ENCODE data around the gene NUP205.
"Not testable (repeated sequence)": the region's sequence is repeated elsewhere in the genome, so short reads cannot be mapped to it uniquely, and the experiment has no call there.

The NUP205 gene

DNA sequence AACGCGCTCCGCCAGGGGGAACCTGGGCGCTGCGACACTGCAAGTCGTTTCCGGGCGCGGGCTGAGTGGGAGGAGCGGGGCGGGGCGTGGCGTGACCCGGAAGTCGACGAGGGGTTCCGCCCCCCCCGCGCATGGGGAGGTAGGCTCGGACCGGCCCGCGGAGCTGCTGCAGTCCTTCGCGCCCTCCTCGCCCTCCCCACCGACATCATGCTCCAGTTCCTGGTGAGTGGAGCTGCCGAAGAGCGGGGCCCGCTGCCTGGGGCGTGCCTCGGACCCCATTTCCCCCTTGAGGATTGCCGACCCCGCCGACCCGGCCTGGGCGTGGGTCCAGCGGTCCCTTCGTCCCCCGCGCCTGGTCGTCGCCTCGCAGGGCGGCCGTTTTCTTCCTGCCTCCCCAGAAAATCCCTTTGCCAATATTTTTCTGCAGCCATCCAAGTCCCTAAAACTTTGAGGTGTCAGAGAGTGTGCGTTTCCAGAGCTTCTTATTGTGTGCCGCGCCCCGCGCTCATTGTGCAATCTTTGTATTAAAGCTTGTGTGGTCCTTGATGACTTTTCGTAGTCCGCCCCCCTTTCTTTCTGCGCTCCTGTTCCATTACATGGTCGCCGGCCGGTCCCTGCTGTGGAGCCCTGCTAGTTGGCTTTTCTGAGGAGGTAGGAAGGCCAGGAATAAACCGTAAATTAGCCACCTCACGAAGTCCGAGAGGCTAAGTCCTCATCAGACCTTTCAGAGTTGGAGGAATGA lies 104.8 kb downstream of the NUP205 start, which contains the start of gene STMP1:
Gene STMP1 (plus strand): TSS at position 142 of the 742 bp plus-strand sequence.
- H3K4me3 ChIP-seq (ENCODE audit: low read length), result peak within 1 kb of the TSS; percentile 100
- H3K36me3 ChIP-seq (ENCODE audit: control insufficient read depth, insufficient read depth, low read length), result no peaks in the 10 kb centered on the region
- no peaks in the 10 kb centered on the region for H3K4me1 ChIP-seq (ENCODE audit: control insufficient read depth, insufficient read depth, low read length)
- H3K9ac ChIP-seq (ENCODE audit: low read length), result peak within 1 kb of the TSS; percentile 96
- no peaks in the 10 kb centered on the region for H3K27me3 ChIP-seq (ENCODE audit: control insufficient read depth, insufficient read depth, low read length)
- H3K9me3 ChIP-seq (ENCODE audit: control insufficient read depth, low read length), result no peaks in the 10 kb centered on the region

DNA sequence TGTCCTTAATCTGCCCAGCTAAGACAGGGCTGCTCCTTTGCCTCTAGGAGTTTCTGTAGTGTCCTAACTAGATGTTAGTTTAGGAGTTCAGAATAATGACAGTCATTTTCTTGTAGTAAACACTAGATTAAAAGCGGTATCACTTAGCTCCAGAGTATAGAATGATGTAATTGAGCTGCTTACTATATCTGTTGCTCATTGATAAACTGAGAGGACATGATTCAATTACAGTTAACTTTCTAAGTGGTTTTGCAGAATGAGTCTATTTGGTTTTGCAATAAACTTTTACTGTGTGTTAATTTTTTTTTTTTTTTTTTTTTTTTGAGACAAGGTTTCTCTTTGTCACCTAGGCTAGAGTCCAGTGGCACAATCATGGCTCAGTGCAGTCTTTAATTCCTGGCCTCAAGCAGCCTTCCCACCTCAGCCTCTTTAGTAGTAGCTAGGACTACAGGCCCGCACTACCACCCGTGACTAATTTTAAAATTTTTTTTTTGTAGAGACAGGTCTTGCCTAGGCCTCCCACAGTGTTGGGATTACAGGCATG lies 106.4 kb downstream of the NUP205 start:
- H3K4me1 ChIP-seq (ENCODE audit: control insufficient read depth, insufficient read depth, low read length), result no peaks in the 10 kb centered on the region
- H3K27me3 ChIP-seq (ENCODE audit: control insufficient read depth, insufficient read depth, low read length), result no peaks in the 10 kb centered on the region
- no peak overlapping the region for H3K9ac ChIP-seq (ENCODE audit: low read length)
- no peaks in the 10 kb centered on the region for H3K36me3 ChIP-seq (ENCODE audit: control insufficient read depth, insufficient read depth, low read length)
- no peaks in the 10 kb centered on the region for H3K9me3 ChIP-seq (ENCODE audit: control insufficient read depth, low read length)
- H3K4me3 ChIP-seq (ENCODE audit: low read length), result no peak overlapping the region

DNA sequence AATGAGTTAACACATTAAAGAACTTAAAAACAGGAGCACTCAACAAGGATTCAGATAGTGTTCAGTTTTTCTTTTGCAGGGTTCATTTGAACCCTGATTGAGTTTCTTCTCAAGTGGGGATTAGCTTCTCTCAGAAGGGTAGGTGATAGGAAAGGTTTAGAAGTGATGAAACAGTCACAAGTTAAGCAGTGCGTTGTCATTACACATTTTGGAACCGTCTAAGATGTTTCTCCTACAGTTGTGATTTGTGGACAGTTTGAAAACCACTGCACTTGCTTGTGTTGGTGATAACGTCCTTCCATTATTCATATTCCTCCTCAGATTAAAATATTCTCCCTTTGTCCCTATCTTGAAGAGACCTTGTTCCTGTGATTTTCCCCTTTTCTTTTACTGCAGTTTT lies 107.3 kb downstream of the NUP205 start:
- no peak overlapping the region for H3K9ac ChIP-seq (ENCODE audit: low read length)
- no peaks in the 10 kb centered on the region for H3K9me3 ChIP-seq (ENCODE audit: control insufficient read depth, low read length)
- H3K4me1 ChIP-seq (ENCODE audit: control insufficient read depth, insufficient read depth, low read length), result no peaks in the 10 kb centered on the region
- no peak overlapping the region for H3K4me3 ChIP-seq (ENCODE audit: low read length)
- H3K27me3 ChIP-seq (ENCODE audit: control insufficient read depth, insufficient read depth, low read length), result no peaks in the 10 kb centered on the region
- H3K36me3 ChIP-seq (ENCODE audit: control insufficient read depth, insufficient read depth, low read length), result no peaks in the 10 kb centered on the region

DNA sequence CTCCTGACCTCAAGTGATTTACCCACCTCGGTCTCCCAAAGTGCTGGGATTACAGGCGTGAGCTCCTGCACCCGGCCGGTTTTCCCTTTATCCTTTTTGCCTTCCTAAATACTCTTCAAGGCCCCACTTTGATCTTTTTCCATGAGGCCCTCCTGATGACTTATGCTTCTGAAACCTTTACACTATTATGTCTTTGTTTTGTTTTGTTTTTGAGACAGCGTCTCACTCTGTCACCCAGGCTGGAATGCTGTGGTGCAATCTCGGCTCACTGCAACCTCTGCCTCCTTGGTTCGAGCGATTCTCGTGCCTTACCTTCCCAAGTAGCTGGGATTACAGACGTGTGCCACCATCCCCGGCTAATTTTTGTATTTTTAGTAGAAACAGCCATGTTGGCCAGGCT lies 108.4 kb downstream of the NUP205 start:
- no peak overlapping the region for H3K4me3 ChIP-seq (ENCODE audit: low read length)
- no peaks in the 10 kb centered on the region for H3K36me3 ChIP-seq (ENCODE audit: control insufficient read depth, insufficient read depth, low read length)
- no peak overlapping the region for H3K9ac ChIP-seq (ENCODE audit: low read length)
- H3K9me3 ChIP-seq (ENCODE audit: control insufficient read depth, low read length), result no peaks in the 10 kb centered on the region
- H3K27me3 ChIP-seq (ENCODE audit: control insufficient read depth, insufficient read depth, low read length), result no peaks in the 10 kb centered on the region
- H3K4me1 ChIP-seq (ENCODE audit: control insufficient read depth, insufficient read depth, low read length), result no peaks in the 10 kb centered on the region

DNA sequence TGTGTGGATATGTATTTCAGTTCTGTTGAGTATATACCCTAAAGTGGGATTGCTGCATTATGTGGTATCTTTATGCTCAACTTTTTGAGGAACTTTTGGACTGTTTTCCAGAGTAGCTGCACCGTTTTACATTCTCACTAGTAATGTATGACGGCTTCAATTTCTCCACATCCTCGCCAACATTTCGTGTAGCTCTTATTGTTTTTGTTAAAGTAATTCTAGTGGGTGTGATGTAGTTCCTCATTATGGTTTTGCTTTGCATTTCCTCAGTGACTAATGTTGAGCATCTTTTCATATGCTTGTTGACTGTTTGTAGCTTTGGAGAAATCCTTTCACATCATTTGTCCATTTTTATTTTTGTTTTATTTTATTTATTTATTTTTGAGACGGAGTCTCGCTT lies 109.1 kb downstream of the NUP205 start:
- H3K27me3 ChIP-seq (ENCODE audit: control insufficient read depth, insufficient read depth, low read length), result no peaks in the 10 kb centered on the region
- H3K36me3 ChIP-seq (ENCODE audit: control insufficient read depth, insufficient read depth, low read length), result no peaks in the 10 kb centered on the region
- H3K9me3 ChIP-seq (ENCODE audit: control insufficient read depth, low read length), result no peaks in the 10 kb centered on the region
- H3K9ac ChIP-seq (ENCODE audit: low read length), result no peak overlapping the region
- no peaks in the 10 kb centered on the region for H3K4me1 ChIP-seq (ENCODE audit: control insufficient read depth, insufficient read depth, low read length)
- no peak overlapping the region for H3K4me3 ChIP-seq (ENCODE audit: low read length)

DNA sequence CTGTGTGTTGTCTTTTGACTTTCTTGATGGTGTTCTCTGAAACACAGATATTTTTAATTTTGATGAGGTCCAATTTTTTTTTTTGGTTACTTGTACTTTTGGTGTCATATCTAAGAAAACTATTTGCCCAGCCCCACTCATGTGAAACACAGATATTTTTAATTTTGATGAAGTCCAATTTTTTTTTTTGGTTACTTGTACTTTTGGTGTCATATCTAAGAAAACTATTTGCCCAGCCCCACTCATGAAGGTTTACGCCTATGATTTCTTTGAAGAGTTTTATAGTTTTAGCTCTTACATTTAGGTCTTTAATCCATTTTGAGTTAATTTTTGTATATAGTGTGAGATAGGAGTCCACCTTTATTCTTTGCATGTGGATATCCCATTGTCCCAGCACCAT lies 109.9 kb downstream of the NUP205 start:
- not testable (repeated sequence) for H3K36me3 ChIP-seq (ENCODE audit: control insufficient read depth, insufficient read depth, low read length); H3K9ac ChIP-seq (ENCODE audit: low read length); H3K4me3 ChIP-seq (ENCODE audit: low read length); H3K9me3 ChIP-seq (ENCODE audit: control insufficient read depth, low read length); H3K4me1 ChIP-seq (ENCODE audit: control insufficient read depth, insufficient read depth, low read length); H3K27me3 ChIP-seq (ENCODE audit: control insufficient read depth, insufficient read depth, low read length)

DNA sequence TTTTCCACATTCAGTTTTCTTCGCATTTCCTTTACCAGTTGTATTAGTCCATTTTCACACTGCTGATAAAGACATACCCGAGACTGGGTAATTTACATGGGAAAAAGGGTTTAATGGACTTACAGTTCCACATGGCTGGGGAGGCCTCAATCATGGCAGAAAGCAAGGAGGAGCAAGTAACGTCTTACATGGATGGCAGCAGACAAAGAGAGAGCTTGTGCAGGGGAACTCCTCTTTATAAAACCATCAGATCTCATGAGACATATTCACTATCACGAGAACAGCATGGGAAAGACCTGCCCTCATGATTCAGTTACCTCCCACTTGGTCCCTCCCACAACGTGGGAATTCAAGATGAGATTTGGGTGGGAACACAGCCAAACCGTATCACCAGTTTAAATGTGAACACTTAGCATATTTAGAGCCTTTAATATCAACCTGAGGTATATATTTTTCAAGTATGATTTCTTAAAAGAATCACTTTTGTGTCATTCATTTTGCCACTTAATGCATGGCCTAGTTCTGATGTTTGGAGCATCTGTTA lies 111.2 kb downstream of the NUP205 start:
- not testable (repeated sequence) for H3K9ac ChIP-seq (ENCODE audit: low read length); H3K27me3 ChIP-seq (ENCODE audit: control insufficient read depth, insufficient read depth, low read length); H3K36me3 ChIP-seq (ENCODE audit: control insufficient read depth, insufficient read depth, low read length); H3K4me3 ChIP-seq (ENCODE audit: low read length); H3K9me3 ChIP-seq (ENCODE audit: control insufficient read depth, low read length); H3K4me1 ChIP-seq (ENCODE audit: control insufficient read depth, insufficient read depth, low read length)

DNA sequence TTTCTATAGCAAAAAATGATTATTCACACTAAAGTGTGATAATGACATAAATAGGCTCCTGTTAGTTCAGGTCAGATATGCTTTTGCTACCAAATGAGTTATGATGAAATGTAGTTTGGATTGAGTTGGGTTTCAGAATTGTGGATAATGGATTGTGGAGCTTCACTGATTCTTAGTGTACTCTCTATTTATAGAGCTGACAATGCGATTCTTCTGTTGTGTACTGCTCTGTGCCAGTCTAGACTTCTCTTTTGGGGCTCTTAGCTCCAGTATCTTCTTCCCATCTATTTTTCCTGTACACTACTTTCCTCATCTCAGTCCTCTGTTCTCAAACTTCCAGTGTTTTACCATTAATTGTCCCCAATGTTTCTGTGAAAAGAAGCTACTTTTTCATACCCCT lies 112.1 kb downstream of the NUP205 start:
- H3K27me3 ChIP-seq (ENCODE audit: control insufficient read depth, insufficient read depth, low read length), result no peaks in the 10 kb centered on the region
- H3K4me1 ChIP-seq (ENCODE audit: control insufficient read depth, insufficient read depth, low read length), result no peaks in the 10 kb centered on the region
- H3K4me3 ChIP-seq (ENCODE audit: low read length), result no peak overlapping the region
- H3K9ac ChIP-seq (ENCODE audit: low read length), result no peak overlapping the region
- H3K36me3 ChIP-seq (ENCODE audit: control insufficient read depth, insufficient read depth, low read length), result no peaks in the 10 kb centered on the region
- no peaks in the 10 kb centered on the region for H3K9me3 ChIP-seq (ENCODE audit: control insufficient read depth, low read length)

DNA sequence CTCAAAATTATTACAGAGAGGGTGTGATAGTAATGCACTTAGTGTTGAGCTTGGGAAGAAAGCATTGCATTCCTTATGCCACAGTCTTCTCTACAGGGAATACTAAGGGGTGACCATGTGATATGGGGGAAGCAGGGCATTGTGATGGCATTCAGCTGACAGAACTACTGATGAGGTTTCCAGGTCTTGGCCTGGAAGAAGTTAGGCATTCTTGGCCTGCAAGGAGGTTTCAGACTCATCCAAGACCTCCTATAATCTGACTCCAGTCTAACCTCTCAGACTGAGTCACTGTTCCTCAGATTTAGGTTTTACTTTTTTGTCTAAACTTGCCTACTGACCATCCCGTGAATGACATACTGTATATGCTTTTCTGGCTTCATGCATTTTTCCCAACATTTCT lies 112.5 kb downstream of the NUP205 start:
- Histone ChIP-seq H3K9ac (ENCODE audit: low read length) (no peak overlapping the region), H3K36me3 (ENCODE audit: control insufficient read depth, insufficient read depth, low read length) (no peaks in the 10 kb centered on the region), H3K4me1 (ENCODE audit: control insufficient read depth, insufficient read depth, low read length) (no peaks in the 10 kb centered on the region), H3K4me3 (ENCODE audit: low read length) (no peak overlapping the region), H3K27me3 (ENCODE audit: control insufficient read depth, insufficient read depth, low read length) (no peaks in the 10 kb centered on the region), H3K9me3 (ENCODE audit: control insufficient read depth, low read length) (no peaks in the 10 kb centered on the region)

DNA sequence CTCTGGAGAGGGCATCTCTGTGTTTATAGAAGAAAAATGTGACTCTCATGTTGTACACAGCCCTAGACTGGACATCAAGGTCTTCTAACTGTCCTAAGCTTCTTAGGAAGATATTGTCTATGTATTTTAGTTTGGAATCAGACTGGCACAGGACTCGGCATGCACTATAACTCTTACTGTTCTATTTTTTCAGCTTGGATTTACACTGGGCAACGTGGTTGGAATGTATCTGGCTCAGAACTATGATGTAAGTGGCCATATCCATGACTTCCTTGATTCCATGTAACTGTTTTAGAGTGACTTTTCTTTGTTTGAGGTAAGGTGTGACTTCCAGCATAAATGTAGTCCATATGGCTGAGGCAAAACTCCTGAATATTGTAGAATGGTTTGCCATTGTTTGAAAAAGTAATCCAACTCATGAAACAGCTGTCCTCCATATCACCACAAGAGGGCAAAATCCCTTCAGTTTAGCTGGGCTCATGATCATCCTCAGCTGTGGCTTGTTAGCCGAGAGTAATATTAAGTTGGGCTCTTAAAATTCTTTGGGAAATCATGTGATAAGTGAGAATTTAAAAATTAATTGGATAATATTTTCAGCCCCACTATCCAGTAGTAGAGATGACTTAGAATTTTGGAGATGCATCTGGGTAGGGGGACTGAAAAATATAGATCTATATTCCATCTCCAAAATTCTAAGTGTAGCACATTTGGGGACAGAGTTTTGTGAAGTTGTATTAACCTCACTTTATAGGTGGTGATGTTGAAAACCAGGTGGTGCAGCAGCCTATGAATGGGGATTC lies 115.0 kb downstream of the NUP205 start:
- Histone ChIP-seq H3K4me3 (ENCODE audit: low read length) (no peak overlapping the region), H3K9me3 (ENCODE audit: control insufficient read depth, low read length) (no peaks in the 10 kb centered on the region), H3K9ac (ENCODE audit: low read length) (no peak overlapping the region), H3K4me1 (ENCODE audit: control insufficient read depth, insufficient read depth, low read length) (no peaks in the 10 kb centered on the region), H3K36me3 (ENCODE audit: control insufficient read depth, insufficient read depth, low read length) (no peaks in the 10 kb centered on the region), H3K27me3 (ENCODE audit: control insufficient read depth, insufficient read depth, low read length) (no peaks in the 10 kb centered on the region)

DNA sequence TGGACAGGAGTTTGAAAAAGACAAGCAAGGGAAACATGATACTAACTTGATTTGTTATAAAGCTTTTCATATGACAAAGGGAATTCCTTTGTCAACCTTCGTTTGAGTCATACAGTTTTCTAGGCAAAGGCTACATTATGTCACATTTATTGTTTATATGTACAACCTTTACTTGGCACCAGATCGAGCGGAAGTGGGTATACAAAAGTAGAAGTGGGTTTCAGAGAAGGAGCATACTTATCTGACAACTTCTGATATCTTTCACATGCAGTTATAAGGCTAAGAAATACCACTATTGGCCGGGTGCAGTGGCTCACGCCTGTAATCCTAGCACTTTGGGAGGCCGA lies 115.6 kb downstream of the NUP205 start:
- Histone ChIP-seq H3K9ac (ENCODE audit: low read length) (no peak overlapping the region), H3K9me3 (ENCODE audit: control insufficient read depth, low read length) (no peaks in the 10 kb centered on the region), H3K36me3 (ENCODE audit: control insufficient read depth, insufficient read depth, low read length) (no peaks in the 10 kb centered on the region), H3K4me1 (ENCODE audit: control insufficient read depth, insufficient read depth, low read length) (no peaks in the 10 kb centered on the region), H3K4me3 (ENCODE audit: low read length) (no peak overlapping the region), H3K27me3 (ENCODE audit: control insufficient read depth, insufficient read depth, low read length) (no peaks in the 10 kb centered on the region)
